ENCODE results near the gene LRRC39.
A peak's percentile ranks its signal among the peaks of the same experiment; 100 is the strongest.

LRRC39 gene

DNA sequence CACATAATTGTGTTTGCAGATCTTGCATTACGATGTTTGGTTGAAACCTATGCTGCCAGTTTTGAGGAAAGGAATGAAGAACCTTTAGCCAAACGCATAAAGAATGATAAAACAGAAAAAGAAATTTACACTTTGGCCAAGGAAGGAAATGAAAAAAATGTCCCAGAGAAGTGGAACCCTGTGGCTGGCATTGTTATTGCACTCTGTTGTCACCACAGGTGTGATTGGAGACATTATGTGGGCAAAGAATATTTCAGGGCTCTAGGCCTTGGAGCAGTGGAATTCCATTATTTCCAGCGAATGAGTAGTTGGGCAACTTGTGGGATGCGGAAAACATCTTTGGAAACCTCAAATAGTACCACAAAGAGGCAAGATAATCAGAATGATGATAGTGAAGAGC is 30.2 kb downstream of the LRRC39 start:
- DNase-seq (ENCODE audit: low spot score) = no peak

DNA sequence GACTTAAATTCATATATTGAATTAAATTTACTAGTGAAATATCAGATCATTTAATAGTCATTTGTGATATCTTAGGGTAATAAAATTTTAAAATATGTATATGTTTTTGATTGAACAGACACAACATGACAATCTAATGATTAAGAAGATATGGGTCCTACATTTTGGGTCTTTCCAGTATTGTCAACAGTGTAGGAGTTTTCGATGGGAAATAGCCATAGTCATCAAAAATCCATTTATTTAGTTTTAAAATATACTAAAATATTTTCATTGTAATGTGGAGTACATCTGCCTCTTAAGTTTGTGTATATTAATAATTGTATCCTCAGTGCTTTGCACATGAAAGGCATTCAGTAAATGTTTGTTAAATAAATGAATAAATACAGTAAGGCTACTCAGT is 31.1 kb downstream of the LRRC39 start:
- no peak for DNase-seq (ENCODE audit: low spot score)

DNA sequence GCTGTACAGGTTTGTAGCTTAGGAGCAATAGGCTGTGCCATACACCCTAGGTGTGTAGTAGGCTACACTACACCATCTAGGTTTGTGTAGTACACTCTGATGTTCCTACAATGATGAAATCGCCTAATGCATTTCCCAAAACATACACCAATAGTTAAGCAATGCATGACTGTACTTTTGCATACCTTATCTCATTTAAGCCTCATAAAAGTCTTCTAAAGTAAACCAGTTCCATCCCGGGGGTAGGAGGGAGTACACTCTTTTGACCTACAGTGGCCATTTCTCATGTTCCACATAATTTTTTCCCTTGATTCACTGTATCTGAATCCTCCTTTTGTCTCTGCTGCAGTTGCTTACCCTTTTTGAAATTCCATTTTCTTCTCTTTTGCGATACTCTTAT is 32.9 kb downstream of the LRRC39 start:
- no peak for DNase-seq (ENCODE audit: low spot score)

DNA sequence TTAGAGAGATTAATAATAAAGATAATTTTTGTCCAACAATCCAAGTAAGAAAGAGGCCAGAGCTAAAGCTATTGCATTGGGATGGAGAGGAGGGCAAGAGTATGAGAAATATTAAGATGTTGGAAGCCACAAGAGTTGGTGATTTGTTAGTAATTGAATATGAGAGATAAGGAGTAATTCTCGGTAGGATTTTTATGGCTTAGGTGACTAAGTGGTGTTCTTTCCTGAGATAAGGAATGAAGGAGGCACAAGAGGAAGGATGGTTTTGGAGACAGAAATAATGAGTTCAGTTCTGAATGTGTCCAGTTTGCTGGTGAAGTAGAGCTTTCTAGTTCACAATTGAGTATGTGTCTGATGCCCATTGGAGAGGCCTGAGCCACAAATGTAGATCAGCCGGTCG is 35.7 kb downstream of the LRRC39 start:
- DNase-seq (ENCODE audit: low spot score) = no peak

DNA sequence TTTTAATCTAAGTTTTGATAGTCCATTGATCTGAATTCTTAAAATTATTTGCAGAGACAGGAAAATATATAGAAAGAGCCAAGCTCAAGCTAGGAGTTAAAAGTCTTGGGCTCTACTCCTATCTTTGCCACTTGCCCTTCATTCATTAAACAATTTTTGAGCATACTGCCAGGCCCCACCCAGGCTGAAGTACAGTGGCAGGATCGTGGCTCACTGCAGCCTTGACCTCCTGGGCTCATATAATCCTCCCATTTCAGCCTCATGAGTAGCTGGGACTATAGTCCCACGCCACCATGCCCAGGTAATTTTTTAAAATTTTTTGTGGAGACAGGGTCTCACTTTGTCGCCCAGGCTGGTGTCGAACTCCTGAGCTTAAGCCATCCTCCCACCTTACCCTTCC is 36.9 kb downstream of the LRRC39 start:
- no peak for DNase-seq (ENCODE audit: low spot score)

DNA sequence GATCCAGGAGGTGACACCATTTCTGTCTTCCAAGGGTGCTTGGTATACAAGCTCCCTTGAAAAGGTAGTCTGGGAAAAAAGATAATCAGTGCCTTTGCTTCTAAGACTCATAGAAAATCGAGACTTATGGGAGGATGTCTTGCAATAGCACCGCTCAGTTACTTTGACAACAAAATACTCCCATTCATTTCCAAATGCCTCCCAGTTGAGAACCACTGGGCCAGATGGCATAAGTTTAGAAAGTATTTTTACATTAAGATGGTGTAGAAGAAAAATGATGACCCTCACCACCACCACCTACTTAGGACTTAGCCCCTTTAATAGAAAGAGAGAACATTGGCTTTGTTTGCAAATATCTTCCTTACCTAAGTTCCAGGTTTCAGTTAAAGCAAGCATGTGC is 40.5 kb downstream of the LRRC39 start:
- DNase-seq (ENCODE audit: low spot score) = no peak

DNA sequence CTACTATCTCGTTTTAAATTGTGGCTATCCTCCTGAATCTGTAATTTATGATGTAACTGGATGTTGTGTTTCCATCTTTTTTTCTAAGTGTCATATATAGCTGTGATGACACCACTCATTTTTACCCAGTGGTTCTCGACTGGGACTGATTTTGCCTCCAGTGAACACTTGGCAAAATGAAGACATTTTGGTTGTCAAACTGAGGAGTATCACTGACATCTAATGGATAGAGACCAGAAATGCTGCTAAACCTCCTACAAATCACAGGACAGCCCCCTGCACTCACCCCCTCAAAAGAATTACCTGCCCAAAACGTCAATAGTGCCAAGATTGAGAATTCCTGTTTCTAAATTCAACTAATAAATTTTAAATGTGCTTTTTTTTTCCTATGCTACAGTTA is 43.2 kb downstream of the LRRC39 start:
- no peak for DNase-seq (ENCODE audit: low spot score)

DNA sequence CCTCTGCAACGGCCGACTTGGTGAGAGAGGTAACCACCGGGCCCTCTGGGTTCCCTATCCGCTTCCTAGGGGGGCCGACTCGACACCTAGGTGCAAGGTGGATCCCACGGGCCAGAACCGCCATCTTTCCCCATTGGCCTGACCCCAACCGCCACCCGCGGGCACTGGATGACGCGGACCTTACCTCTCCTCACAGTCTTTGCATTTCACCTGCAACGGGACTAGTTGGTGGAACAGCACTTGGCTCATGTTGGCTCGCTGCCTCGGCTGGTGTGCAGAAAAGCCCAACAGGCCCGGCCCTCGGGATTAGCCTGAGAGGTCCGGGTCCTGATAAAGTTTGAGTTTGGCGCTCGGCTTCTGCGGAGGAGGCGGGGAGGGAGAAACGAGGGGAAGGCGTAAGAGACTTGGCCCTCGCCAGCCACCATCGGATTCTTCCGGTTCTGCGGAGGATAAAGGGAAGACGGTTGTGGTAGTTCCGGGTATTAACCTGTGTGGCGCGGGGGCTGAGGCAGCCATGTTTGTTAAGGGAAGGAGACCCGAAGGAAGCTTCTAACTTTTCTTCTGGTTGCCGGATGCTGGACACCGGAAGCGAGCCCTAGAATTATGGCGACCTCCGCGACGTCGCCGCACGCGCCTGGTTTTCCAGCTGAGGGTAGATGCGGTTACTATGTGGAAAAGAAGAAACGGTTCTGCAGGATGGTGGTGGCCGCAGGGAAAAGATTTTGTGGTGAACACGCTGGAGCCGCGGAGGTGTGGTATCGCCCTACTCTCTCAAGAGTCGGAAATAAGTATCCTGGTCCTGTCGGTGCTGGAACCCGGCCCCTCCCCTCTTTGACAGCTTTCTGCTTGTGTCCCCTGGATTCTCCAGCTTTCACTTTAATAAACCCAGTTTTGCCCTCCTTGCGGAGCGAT is 45.2 kb downstream of the LRRC39 start, which contains the start of the genes SASS6 and TRMT13:
Gene SASS6, minus strand, starts transcription at position 365 of the 912 bp plus-strand sequence. Its CDS starts 116 bp downstream, at position 249.
Gene TRMT13, plus strand, starts transcription at position 598 of the 912 bp plus-strand sequence. Its CDS starts 6 bp downstream, at position 604.
- DNase-seq (ENCODE audit: low spot score) = peak; percentile 99

DNA sequence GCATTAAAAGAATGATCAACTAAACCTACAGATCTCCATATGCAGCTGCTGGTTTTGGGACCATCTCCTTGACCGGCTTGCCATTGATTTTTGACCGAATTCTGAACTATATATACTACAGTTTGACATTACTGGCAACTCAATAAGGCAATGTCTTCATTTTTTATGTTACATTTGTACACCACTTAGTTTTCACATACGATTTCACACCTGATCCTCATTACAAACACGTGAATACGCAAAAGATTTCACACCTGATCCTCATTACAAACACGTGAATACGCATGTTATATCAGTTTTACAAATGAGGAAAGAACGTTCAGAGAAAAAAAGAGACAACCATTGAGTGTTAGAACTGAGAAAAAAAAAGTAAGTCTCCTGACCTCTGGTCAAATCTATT is 46.4 kb downstream of the LRRC39 start:
- DNase-seq (ENCODE audit: low spot score) = no peak

DNA sequence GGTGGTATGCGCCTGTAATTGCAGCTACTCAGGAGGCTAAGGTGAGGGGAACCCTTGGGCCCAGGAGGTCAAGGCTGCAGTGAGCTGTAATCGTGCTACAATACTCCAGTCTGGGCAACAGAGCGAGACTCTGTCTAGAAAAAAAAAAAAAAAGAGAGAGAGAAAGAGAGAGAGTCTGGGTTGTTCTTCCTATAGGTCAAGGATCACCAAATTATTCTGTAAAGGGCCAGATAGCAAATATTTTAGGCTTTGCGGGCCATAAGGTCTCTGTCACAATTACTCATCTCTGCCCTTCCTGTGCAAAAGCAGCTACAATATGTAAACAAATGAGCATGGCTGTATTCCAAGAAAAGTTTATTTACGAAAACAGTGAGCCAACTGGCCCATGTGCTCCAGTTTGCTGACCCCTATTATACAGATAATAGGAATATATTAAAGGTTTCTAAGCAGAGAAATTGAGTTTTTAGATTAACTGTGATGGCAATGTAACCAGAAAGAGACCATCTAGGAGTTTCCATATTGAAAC is 47.4 kb downstream of the LRRC39 start:
- DNase-seq (ENCODE audit: low spot score) = no peak

DNA sequence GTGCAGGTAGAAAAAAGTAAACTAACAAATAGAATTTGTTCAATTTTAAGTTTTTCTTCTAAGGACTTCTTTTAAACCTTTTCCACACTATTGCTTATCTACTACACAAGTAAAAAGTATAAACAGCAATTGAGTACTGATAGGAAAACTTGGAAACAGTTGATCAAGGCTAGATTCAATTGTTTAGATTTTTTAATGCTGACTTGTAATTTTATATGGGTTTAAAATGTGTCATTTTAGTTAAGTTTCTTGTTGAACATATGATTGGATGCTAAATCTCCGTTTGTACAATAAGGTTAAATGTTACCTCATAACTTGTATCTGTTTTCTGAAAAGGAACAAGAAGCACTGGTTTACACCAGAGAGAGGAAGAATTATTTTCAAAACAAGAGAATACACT is 50.8 kb downstream of the LRRC39 start:
- no peak for DNase-seq (ENCODE audit: low spot score)

DNA sequence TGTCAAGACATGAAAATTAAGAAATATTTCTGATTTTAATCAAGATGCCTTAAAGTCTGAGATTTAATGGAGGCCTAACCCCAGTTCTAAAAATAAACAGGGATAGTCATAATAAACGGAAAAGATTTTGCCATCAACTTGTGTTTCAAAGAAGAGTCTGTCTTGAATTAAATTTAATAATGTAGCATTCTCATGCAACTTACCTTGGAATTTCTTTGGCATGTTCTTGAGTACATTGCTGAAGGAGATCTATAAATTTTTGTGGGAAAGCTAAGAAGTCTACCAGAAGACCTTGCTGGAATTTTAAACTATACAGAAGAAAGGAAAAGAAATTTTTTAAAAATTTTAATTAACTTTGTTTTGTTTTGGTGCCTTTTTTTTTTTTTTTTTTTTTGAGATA is 55.9 kb downstream of the LRRC39 start:
- DNase-seq (ENCODE audit: low spot score) = no peak

DNA sequence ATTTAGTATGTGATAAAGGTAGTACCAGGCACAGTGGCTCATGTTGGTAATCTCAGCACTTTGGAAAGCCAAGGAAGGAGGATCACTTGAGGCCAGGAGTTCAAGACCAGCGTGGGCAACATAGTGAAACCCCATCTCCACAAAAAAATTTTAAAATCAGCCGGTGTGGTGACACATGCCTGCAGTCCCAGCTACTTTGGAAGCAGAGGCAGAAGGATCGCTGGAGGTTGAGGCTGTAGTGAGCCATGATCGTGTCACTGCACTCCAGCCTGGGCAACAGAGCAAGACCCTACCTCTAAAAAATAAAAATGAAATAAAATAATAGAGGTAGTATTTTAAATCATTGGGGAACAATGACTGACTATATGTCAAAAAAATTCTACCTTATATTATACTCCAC is 62.5 kb downstream of the LRRC39 start:
- no peak for DNase-seq (ENCODE audit: low spot score)

DNA sequence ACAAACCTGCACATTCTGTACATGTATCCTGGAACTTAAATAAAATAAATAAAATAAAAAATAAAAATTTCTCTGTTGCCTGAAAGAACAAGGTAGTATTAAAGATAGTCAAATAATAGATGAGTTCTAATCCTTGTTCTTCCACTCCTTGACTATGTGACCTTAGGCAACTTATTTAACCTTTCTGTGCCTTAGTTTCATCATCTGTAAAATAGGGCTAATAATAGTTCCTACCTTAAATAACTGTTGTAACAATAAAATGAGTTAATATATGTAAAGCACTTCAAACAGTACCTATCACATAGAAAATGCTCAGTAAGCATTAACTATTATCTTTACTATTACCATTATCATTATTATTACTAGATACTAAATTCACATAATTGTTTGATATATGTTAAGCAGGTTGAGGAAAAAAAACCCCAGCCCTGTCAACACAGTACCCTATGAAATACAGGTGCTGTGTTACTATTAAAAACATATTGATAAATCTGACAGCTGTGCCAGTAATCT is 68.4 kb downstream of the LRRC39 start:
- DNase-seq (ENCODE audit: low spot score) = no peak

DNA sequence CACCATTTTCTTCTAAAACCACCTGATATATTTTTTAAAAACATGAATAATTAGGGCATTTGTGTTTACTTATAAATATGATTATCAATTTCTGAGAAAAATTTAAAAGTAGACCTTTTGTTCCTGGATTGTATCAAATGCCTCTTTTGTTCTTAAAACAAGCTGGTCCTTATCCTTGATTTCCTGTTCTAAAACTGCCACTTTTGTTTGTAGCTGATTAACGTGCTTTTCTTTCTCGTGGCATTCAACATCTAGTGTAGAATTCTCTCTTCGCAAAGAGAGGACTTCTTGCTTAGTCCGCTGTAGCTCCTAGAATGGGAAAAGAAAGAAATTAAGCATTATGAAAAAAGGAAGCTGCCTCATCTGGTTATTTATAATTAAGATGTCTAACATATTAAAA is 70.4 kb downstream of the LRRC39 start:
- no peak for DNase-seq (ENCODE audit: low spot score)

DNA sequence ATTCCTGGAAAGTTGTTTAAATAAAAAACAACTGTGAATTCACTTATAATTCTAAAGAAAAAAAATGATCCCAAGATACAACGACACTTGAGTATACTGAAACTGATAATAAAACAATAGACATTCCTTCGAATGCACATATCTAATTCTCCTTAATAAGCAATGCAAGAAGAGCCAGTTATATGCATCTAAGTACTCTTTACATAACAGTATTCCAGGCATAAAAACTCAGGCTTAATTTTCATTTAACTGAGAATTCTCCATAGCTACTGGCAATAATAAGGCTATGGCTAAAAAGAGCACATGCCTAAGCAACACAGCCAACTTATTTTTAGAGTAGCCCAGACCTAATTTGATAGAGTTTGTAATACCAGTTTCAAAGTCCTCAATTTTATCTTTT is 76.5 kb downstream of the LRRC39 start:
- no peak for DNase-seq (ENCODE audit: low spot score)

DNA sequence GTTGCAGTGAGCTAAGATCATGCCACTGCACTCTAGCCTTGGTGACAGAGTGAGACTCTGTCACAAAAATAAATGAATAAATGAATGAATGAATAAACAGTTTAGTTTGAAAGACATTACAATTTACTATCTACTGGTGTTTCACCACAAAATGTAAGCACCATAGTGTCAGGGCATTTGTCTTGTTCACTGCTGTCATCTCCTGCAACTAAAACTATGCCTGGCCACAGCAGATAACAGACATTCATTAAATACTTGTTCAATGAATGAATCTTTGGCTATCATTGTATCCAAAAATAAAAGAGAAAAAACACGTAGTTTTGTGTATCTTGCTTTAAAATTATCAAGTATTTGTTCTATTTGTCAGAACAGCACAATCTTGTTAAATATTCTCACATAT is 77.9 kb downstream of the LRRC39 start:
- no peak for DNase-seq (ENCODE audit: low spot score)
